HFF-Myc (cell line): ENCODE measurements around the gene RBP3.

Source experiments
- DNase-seq: peaks from one replicate; pipeline ENCODE4 v3.0.0-alpha.2; 2011; ENCODE audit warnings: low read depth; ENCODE audit errors: extremely low read depth
- H3K4me3 ChIP-seq: replicated peaks from 2 replicates; pipeline ENCODE4 v1.5.1; 2011; ENCODE audit warnings: low read depth, mild to moderate bottlenecking, control low read depth, low read length
- CTCF ChIP-seq: IDR thresholded peaks from 2 replicates; pipeline ENCODE4 v1.5.1; 2012; ENCODE audit warnings: mild to moderate bottlenecking, low read depth, low read length, control low read depth; ENCODE audit errors: missing control alignments

Gene RBP3

GRCh38 chr10:47348138-47348651 lies at the start of gene RBP3:
TSS of gene RBP3 (plus strand) at chr10:47348363. CDS start at chr10:47348485, 122 bp downstream.
- no peak for DNase-seq
- no peak within 1 kb of the TSS for H3K4me3 ChIP-seq
- no peak for TF ChIP-seq CTCF

- no peak for DNase-seq
- no peak overlapping the region for H3K4me3 ChIP-seq
- TF ChIP-seq CTCF: no peak
Measured at GRCh38 chr10:47298715-47299114, 49.4 kb upstream of the RBP3 start.

GRCh38 chr10:47299611-47300428 lies 48.3 kb upstream of the RBP3 start, which contains the start of gene GDF10:
TSS of gene GDF10 (plus strand) at chr10:47300197. CDS start at chr10:47300652, 455 bp downstream.
- no peak within 1 kb of the TSS for H3K4me3 ChIP-seq
- TF ChIP-seq CTCF: no peak
- no peak for DNase-seq

- TF ChIP-seq CTCF: no peak
- no peak for DNase-seq
- H3K4me3 ChIP-seq: no peak overlapping the region
Measured at GRCh38 chr10:47300429-47300931, 47.7 kb upstream of the RBP3 start.

GRCh38 chr10:47301833-47302232 lies 46.3 kb upstream of the RBP3 start:
- H3K4me3 ChIP-seq: no peak overlapping the region
- no peak for DNase-seq
- no peak for TF ChIP-seq CTCF

- DNase-seq: no peak
- no peak for TF ChIP-seq CTCF
- no peak overlapping the region for H3K4me3 ChIP-seq
Measured at GRCh38 chr10:47303105-47303504, 45.1 kb upstream of the RBP3 start.
